ENCODE measurements around the gene GFY. TPM values are rescaled to one million over a fixed set of nuclear protein-coding genes. Genes with fewer than 3 reads are reported as not detected.
A peak's percentile ranks its signal among the peaks of the same experiment; 100 is the strongest.

Gene GFY, protein sequence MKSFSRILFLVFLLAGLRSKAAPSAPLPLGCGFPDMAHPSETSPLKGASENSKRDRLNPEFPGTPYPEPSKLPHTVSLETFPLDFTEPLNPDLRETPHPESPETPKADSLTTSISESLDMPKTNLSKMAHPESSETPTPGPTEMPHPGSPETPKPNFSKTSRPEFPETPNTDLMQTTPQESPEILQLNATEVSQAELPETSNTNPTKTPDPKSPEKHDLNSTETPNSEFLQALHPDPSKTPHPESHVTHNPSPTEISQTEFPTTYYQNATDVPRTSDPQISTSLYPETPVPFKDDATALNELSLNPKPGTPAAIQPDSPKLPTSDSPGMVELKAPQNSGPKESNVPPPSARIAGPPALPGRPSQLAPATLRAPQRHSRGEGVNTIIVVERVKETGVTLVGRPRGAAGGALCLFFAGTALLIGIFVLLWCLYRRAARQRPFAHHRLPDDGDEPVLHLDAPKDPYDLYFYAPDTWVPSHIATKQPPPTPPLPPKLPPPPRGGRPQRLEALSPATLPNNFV
- total RNA-seq: not detected in 2 replicates

DNA sequence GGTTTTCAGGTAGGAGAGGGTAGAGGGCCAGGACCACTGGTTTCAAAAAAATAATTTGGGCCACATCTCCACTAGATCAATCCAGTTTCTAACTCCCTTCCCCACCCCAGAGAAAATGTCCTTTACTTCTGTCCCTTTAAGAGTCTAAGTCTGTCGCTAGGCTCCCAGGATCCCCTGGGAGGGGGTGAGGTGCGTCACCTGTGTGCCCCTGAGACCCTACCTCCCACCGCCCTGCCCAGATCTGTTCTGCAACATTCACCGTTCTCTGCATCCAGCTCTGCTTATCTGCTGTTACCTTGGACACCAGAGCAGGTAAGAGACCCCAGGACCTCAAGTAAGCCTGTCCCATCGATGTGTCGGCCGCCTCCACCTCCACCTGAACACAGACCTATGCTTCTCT lies at the start of gene GFY:
Gene GFY, plus strand, starts transcription at position 211 of the 400 bp plus-strand sequence. CDS start 1,043 bp downstream, outside the sequence.
- no peak for DNase-seq (ENCODE audit: extremely low read depth, low read depth, low spot score)

DNA sequence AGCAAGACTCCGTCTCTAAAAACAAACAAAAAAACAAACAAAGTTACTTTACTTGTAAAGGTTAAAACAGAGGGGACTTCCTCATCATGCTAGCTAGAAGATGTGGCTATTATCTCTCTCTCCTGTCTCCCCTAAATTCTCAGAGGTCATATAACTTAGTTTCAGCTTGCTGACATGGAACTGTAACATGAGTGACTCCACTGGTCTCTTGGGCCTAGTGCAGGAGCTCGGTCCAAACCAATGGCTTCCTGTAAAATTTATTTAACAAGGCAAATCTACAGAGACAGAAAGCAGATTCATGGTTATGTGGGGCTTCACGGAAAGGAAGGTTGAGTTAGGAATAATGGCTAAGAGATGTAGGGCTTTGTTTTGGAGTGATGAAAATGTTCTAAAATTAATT lies 46.7 kb upstream of the GFY start:
- no peak for DNase-seq (ENCODE audit: extremely low read depth, low read depth, low spot score)

DNA sequence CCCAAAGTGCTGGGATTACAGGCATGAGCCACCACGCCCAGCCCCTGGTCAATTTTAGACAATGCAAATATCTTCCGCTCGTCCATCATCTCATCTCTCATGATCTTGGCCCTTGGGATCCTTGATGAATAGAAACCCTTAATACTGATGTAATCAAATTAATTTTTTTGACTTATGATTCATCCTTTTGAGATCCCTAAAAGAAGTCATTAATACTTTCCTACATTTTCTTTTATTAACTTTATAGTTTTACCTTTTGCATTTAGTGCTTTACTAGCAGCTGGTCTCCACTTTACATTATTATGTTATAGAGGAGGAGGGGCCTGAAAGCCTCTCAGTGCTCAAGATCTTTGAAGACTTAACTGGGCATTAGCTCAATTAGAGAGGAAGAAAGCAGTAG lies 44.8 kb upstream of the GFY start:
- no peak for DNase-seq (ENCODE audit: extremely low read depth, low read depth, low spot score)

DNA sequence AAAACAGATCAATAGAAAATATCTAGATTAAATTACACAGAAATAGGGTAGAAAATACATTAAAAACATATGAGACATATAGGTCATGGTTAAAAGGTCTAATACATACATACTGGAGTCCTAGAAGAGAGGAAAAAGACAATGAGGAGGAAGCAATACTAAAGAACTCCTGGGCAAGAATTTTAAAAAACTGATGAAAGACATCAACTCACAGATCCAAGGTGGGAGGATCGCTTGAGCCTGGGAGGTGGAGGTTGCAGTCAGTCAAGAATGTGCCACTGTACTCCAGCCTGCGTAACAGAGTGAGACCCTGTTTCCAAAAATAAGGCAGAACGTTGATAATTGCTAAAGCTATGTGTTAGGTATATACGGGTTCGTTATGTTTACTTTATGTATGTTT lies 42.5 kb upstream of the GFY start:
- DNase-seq (ENCODE audit: extremely low read depth, low read depth, low spot score): no peak

DNA sequence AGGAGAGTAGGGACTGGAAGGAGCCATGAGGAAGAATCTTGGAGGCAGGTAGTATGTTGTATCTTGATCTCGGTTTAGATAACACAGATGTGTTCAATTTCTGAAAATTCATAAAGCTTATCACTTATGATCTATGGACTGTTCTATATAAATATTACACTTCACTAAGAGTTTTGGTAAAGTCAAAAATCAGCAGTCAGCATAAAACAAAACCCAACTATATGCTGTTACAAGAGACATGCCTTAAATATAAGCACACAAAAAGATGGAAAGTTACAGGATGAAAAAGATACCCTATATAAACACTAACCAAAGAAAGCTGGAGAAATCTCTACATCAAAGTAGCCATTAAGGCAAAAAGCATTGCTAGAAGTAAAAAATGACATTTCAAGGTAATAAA lies 41.6 kb upstream of the GFY start:
- no peak for DNase-seq (ENCODE audit: extremely low read depth, low read depth, low spot score)

DNA sequence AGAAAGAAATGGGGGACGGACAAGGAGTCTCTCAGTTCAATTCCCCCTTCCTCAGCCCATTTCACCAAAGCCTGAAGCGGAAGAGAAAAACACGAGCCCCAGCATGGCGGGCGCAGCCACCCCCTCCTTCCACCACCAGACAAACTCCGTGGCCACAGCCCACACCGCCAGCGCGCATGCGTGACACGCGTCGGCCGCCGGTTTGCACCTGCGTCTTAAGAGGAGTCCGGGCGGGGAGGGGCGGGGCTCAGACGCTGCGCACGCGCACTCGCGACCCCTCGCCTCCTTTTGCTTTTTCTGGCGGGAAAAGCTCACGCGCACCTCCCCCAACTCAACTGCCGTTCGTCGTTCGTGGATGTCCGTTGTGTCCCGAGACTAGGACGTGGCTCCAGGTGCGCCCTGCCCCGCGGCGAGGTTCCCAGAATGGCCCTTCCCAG lies 37.2 kb upstream of the GFY start, which contains the start of gene KASH5:
Gene KASH5, plus strand, starts transcription at position 314 of the 437 bp plus-strand sequence. CDS start 2,635 bp downstream, outside the sequence.
- DNase-seq (ENCODE audit: extremely low read depth, low read depth, low spot score): no peak

DNA sequence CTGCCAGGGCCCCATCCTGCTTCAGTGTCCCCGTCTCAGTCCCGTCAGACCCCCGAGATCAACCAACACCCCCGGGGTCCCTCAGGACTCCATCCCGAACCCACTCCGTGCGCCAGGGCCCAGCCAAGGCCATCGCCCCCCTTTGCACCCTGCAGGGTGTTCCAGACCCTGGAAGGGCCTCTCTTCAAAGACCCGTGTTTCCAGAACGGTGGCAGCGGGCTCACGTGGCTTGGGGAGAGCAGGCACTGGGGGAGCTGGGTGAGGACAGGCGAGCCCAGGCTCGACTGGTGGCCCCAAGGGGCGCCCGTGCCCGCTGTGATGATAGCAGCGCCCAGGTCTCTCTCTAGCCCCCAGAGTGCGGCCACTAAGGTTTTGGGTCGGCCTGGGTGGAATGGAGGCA lies 35.8 kb upstream of the GFY start:
- no peak for DNase-seq (ENCODE audit: extremely low read depth, low read depth, low spot score)

DNA sequence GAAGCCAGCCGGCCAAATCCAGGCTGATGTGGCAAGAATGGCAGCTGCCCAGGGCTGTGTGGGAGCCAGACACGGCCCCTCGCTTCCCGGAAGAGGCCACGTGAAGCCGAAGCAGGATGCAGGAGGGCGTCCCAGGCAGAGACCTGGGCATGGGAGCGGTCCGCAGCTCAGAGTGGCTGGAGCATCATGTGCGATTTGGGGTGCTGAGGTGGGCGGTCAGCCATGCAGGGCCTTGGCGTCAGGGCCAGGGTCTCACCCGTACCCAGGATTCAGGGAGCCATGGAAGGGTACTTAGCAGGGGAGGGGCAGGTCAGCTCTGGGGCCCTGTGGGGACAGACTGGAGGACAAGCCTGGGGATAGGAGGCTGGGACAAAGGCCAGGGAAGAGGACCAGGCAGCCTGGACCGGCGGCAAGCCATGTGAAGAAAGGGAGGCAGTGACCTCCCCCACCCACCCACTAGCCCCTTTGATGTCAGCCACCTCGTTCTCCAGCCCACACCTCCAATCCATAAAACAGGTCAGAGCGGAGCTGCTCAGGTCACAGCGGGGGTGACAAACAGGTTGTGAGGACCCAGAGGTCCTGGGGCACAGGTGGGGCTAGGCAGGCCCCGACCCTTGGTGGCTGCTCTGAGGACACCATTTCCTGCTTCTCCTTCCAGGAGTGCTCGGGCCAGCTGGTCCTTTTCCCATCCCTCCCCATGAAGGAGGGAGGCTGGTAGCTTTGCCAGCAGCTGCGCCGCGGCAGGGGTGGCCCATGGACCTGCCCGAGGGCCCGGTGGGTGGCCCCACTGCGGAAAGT lies 34.9 kb upstream of the GFY start:
- no peak for DNase-seq (ENCODE audit: extremely low read depth, low read depth, low spot score)

DNA sequence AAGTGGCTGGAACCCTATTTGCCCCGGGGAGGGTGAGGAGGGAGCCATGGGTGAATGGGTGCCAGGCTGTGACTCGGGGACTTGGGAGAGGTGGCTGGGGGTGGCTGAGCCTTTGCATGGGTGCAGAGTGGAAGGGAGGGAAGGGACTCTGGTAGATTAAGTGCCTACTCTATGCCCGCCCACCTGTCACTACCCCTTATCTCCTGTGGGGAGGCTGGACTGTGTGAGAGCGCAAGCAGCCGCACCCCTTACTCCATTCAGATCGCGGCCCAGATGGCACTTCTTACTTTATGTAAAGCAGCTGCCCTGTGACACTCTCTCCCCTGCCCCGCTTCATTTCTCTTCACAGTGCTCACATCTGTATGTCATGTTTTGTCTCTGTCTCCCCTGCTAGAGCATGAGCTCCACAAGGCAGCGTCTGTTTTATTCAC lies 34.2 kb upstream of the GFY start:
- no peak for DNase-seq (ENCODE audit: extremely low read depth, low read depth, low spot score)

DNA sequence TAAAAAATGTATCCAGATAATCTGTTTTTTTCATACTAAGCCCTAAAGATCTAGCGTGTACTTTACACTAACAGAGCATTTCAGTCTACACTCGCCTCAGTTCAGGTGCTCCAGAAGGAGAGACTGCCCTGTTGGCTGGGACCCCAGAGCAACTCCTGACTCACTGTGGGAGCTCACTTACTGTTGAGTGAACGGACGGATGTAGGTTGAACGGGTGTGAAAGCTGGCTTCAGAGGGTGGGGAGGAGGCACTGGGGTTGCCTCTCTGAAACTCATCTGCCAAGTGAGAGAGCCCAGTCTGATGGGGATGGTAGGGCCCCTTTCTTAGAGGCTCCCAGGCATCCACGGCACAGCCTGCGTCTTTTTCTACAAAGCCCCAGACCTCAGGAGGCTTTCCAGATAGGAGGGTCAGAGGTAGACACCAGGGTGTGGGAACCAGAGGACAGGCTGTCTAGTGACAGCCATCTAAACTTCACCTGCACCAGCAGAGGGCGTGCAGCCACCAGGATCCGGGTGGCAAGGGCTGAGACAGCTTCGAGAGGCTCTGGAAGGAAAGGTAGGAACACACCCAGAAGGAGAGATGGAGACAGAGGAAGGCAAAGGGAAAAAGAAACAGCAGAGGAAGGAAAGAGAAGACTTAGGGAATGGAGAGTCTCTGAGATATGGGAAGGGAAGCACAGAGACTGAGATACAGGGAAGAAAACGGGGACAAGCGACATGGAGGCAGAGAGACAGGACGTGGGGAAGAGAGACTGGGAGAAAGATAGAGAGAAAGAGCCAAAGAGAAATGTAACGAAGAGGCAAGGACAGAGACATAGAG lies 33.4 kb upstream of the GFY start:
- DNase-seq (ENCODE audit: extremely low read depth, low read depth, low spot score): peak; percentile 25

DNA sequence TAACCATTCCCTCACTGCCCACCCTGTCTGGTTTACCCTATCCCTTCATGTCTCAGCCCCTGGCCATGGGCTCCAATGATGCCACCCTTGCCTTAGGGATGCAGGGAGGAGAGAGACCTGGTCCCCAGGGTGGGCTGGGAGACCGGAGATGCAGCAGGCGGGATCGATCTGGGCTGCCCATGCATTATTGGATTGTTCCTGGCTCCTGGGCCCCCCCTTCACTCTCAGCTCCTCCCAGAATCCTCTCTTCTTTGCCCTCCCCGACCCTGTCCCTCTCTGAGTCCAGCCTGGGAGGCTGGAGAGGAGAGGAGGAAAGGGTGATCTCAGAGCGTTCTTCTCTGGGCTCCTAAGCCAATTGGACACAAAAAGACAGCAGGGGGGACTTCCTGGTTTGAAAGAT lies 31.3 kb upstream of the GFY start:
- no peak for DNase-seq (ENCODE audit: extremely low read depth, low read depth, low spot score)

DNA sequence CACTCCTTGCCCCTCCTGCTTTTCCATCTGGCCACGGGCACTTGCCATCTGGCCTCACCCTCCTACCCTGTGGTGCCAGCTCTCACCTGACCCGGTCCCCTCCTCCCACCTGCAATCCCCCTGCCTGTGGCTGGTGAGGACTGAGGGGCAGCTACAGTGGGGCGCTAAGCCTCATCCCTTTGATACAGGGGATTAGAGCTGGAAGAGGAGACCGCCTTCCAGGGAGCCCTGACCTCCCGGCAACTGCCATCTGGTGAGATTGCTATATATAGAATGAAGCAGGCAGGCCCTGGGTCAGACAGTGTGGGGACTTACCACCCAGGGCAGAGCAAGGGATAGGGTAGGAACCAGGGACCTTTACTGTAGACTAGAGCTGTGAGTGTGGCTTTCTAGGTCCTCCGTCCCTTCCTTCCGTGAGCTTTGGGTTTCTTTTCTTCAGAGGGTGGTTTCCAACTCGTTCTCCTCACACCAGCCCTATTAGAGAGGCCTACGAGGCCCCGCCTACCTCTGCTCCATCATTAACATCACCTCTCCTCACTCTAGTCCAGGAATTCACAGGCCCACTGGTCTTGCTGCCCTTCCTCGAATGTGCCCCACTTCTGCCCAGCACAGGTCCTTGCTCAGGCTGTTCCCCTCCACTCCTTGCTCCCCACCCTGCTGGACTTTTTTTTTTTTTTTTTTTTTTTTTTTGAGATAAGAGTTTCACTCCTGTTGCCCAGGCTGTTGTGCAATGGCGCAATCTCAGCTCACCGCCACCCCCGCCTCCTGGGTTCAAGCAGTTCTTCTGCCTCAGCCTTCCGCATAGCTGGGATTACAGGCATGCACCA lies 29.4 kb upstream of the GFY start:
- no peak for DNase-seq (ENCODE audit: extremely low read depth, low read depth, low spot score)

DNA sequence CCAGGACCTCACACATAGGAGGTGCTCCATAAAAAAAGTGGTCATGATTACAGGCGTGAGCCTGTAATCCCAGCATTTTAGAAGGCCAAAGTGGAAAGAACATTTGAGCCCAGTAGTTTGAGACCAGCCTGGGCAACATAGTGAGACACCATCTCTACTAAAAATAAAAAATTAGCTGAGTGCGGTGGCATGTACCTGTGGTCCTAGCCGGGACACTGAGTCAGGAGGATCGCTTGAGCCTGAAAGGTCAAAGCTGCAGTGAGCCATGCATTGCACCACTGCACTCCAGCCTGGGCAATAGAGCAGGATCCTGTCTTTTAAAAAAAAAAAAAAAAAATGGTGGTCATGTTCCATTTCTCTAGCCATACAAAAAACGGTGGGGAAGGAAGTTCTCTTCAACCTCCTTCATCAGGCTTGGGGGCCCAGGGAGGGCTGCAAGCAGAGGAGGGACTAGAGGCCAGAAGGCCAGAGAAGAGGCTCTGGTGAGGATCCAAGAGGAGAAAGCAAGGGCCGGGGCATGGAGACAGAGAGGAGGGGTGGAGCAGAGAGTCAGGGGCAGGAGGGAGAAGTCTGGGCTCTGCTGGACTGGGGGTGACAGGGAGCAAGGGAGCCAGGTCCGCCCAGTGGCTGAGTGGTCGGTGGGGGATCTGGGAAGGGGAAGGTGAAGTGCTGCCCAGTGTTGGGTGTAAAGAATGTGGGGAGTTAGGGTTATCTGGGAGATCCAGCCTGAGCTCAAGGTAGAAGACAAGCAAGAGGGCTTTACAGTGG lies 28.3 kb upstream of the GFY start:
- no peak for DNase-seq (ENCODE audit: extremely low read depth, low read depth, low spot score)

DNA sequence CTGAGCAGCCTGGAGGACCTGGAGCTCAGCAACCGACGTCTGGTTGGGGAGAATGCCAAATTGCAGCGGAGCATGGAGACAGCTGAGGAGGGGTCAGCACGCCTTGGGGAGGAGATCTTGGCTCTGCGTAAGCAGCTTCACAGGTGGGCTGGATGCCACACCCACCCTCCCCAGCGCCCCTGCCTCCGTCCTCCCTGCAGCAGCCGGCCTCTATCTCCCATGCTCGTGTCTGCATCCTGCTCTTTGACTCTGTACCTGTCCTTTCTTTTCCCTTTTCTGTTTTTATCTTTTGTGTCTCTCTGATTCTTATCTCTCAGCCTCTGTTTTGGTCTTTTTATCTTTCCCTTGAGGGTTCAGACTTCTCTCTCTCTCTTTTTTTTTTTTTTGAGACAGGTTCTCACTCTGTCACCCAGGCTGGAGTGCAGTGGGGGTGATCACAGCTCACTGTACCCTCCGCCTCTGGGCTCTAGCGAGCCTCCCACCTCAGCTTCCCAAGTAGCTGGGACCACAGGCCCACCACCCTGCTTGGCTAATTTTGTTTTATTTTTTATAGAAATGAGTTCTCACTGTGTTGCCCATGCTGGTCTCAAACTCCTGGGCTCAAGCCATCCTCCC lies 27.1 kb upstream of the GFY start:
- no peak for DNase-seq (ENCODE audit: extremely low read depth, low read depth, low spot score)

DNA sequence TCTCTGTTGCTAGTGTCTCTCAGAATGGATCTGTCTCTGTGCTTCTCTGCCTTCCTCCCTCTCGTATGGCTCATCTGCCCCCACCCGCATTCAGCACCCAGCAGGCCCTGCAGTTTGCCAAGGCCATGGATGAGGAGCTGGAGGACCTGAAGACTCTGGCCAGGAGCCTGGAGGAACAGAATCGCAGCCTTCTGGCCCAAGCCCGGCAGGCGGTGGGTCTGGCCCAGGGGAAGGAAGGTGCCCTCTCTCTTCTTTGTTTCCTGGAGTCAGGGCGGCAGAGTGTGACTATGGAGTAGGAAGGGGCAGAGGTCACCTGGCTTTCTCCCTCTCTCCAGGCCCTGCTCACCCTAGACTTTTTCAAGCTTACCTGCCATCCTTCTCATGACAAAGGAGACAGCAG lies 26.3 kb upstream of the GFY start:
- DNase-seq (ENCODE audit: extremely low read depth, low read depth, low spot score): no peak

DNA sequence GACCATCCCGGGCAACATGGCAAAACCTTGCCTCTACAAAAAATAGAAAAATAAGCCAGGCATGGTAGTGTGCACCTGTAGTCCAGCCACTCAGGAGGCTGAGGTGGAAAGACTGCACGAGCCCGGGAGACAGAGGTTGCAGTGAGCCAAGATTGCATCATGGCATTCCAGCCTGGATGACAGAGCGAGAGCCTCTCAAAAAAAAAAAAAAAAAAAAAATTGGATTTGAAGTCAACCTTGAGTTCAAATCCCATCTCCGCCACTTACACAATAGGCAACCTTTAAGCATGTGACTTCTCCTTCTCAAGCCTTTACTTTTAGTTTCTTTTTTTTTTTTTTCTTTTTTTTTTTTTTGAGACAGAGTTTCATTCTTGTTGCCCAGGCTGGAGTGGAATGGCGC lies 25.2 kb upstream of the GFY start:
- DNase-seq (ENCODE audit: extremely low read depth, low read depth, low spot score): no peak

DNA sequence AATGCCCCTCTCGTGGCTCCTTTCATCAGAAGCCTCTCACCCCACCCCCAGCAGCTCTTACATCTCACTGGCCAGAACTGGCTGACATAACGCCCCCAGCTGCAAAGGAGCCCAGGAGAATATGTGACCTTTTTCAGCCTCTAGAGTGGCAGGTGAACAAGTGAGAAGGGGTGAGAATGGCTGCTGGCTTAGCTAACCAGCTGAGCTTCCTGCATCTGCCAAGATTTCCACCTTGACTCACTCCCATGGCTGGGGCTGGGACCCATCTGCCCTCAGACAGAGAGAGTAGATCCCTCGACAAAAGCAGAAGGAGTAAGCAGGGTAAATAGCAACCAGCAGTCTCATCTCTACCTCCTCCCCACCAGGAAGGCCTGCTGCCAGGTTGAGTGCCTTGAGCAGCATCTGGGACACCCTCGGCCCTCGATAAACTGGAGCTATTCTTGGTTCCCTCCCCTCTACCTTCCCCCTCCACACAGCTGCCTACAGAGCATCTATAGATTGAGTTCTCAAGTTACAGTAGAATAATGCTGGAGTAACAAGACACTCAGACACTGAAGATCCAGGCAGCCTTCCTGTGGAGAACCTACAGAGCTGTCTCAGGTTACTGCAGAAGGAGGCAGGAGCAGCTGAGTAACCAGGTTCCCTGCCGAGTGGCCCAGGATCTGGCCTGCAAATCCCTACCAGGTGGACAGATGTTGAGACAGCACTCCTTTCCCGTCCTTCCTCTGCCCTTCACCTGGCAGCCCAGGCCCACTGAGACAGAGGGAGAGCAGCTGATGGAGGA lies 21.6 kb upstream of the GFY start:
- DNase-seq (ENCODE audit: extremely low read depth, low read depth, low spot score): no peak

DNA sequence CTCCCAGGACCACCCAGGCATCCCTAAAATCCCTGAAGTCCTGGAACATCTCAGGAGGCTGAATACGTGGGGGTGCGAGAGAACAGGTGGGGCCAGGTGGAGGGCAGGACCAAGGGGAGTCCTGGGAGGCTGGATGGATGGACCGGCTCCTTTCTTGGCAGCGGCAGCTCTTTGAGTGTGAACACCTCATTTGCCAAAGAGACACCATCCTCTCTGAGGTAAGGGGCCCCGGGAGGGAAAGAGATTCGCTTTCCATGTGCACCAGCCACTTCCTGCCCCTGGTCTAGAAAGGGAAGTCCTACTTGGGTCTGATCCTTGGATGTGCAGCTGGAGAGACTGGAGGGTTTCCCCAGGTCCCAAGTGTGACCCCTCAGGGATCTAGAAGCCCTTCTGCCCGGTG lies 18.1 kb upstream of the GFY start:
- DNase-seq (ENCODE audit: extremely low read depth, low read depth, low spot score): no peak

Measured in glomerular endothelial cell (primary cell).